ENCODE data around the gene ENPP6.

The ENPP6 gene

DNA sequence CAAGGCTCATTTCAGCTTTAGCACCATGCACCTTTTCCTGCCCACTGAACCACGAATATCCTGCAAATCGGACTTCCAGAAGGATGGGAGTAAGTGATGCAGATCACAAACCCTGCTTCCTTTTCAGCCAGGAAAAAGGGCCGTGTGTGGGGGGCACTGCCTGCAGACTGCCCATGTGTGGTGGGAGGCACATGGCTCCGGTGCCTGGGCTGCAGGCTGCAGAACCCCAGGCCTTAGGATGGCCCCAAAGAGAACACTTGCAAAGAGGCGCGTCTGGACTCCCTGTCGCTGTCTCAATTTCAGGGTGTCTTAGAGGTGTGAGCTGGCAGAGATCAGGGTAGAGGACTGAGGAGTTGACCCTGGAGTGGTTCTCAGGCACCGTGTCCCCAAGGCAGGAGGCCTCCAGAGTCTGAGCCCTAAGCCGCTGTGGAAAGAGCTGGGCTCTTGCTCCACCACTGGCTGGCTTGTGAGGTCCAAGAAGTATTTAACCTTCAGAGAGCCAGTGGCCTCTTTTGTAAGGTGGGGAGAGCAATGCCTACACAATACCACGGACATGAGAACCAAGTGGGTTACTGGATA, 97.0 kb downstream of the ENPP6 start:
- TF ChIP-seq, protein P1, sequence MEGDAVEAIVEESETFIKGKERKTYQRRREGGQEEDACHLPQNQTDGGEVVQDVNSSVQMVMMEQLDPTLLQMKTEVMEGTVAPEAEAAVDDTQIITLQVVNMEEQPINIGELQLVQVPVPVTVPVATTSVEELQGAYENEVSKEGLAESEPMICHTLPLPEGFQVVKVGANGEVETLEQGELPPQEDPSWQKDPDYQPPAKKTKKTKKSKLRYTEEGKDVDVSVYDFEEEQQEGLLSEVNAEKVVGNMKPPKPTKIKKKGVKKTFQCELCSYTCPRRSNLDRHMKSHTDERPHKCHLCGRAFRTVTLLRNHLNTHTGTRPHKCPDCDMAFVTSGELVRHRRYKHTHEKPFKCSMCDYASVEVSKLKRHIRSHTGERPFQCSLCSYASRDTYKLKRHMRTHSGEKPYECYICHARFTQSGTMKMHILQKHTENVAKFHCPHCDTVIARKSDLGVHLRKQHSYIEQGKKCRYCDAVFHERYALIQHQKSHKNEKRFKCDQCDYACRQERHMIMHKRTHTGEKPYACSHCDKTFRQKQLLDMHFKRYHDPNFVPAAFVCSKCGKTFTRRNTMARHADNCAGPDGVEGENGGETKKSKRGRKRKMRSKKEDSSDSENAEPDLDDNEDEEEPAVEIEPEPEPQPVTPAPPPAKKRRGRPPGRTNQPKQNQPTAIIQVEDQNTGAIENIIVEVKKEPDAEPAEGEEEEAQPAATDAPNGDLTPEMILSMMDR (conservative IDR thresholded peaks at IDR 0.05; ENCODE audit: low read depth, low read length): no peak
- no peak overlapping the region for H3K4me3 ChIP-seq (ENCODE audit: low read depth, low read length)
- no peak for DNase-seq (ENCODE audit: low read depth)

DNA sequence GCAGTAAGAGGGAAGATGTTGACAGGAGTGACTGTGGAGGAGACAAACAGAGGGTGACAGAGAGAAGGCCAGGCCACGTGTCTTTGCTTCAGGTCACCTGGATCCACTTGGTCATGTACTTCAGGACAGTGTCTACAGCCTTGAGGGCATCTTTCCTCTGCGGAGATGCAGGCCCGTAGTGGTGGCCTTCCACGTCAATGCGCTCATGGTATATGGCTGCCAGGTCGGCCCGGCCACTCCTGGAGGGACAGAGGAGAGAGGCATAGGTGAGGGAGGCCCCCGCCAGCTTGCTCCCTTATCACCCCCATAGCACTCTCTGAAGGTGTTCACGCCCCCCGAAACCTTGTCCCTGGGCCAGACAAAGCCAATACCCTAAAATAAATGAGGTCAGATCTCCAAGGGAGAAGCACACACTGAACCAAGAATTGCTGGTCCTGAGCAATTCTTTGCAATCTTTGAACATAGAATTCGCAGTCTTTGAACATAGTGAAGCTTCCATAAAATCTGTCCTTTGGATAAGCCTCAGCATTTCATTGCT, 99.9 kb downstream of the ENPP6 start:
- no peak for DNase-seq (ENCODE audit: low read depth)
- H3K4me3 ChIP-seq (ENCODE audit: low read depth, low read length): no peak overlapping the region
- TF ChIP-seq, protein P1 (conservative IDR thresholded peaks at IDR 0.05; ENCODE audit: low read depth, low read length): no peak

DNA sequence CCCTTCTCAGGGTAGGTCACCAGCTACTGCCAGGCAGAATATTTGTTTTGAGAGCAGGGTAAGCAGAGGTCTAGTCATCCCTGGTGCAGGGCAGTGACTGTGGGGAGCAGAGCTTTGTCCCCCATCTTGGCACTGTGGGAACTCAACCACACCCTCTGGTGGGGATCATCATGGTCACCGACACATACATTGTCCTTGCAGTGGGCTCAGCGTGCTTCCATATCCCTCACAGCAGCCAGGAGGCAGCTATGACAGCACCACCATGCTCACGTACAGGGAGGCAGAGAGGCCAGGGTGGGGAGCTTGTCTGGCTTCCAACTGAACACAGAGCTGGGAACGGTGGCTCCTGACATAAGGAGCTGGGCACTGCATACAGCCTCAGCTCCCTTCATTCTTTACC, 102.3 kb downstream of the ENPP6 start:
- TF ChIP-seq, protein P1 (conservative IDR thresholded peaks at IDR 0.05; ENCODE audit: low read depth, low read length): no peak
- DNase-seq (ENCODE audit: low read depth): no peak
- H3K4me3 ChIP-seq (ENCODE audit: low read depth, low read length): no peak overlapping the region

DNA sequence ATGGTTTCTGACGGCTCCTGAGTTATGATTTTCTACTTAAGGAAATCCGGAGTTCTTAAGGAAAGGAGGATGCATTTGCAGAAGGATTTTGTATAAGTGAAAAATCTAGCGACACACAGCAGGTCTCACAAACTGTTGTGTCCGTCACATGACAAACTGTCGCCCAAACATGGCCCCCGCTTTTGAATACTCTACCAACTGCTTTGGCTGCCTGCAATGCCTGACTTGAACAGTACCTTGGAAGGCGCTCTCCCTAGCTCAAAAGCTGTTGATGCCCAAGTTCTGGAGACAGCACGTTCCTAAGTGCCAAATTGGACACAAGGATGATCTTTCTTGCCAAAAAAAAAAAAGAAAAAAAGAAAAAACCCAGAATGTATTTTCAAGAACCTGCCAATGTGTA, 103.2 kb downstream of the ENPP6 start:
- no peak overlapping the region for H3K4me3 ChIP-seq (ENCODE audit: low read depth, low read length)
- TF ChIP-seq, protein P1 (conservative IDR thresholded peaks at IDR 0.05; ENCODE audit: low read depth, low read length): no peak
- no peak for DNase-seq (ENCODE audit: low read depth)

DNA sequence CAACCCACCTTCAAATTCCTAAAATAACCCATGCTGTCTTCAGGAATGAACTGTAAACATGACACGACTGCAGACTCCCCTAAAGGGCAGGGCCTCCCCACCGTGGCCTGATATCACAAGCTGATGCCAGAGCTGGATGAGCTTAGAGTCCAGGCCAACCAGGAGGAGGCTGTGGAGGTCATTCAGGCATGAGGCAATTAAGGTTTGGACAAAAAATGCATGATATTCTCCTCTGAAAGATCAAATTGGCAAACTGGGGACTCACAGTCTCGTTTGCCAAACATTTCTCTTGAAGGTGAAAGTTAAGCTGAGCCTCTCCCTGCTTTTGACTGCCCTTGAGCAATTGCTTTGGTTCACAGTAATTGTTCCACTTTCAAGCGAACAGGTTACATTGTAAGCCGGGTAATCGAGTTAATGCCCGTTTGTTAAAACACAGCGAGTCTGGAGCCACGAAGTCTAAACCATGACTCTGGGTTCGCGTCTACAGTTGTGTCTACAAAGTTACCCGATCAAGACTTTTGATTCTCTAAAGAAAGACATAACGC, 105.6 kb downstream of the ENPP6 start:
- H3K4me3 ChIP-seq (ENCODE audit: low read depth, low read length): no peak overlapping the region
- TF ChIP-seq, protein P1 (conservative IDR thresholded peaks at IDR 0.05; ENCODE audit: low read depth, low read length): no peak
- no peak for DNase-seq (ENCODE audit: low read depth)

DNA sequence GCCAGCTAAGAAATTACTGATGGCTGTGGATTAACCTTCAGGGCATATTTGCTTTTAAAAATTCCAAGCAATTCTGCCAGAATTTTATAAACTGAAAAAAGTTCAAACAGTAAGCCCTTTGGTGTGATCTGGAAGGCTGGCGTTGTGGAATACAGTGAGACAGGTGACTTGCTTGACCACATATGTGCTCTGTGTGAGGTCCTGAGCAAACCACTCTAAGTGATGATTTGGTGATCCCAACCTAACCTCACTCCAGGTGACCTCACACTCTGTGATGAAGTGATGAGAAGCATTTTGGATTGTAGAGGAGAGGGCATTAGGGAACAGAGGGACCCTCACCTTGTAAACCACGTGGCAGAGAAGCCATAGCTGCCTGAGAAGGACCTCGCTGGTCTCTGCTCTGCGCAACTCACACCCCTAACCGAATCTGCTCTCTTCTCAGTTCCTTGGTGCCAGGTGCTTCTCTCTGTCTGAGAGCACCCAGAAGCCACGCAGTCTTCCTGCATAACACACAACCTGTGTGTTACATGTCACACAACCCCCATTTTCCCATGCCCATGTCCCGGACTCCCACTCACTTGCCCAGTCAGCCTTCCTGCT, 106.3 kb downstream of the ENPP6 start:
- no peak overlapping the region for H3K4me3 ChIP-seq (ENCODE audit: low read depth, low read length)
- TF ChIP-seq, protein P1 (conservative IDR thresholded peaks at IDR 0.05; ENCODE audit: low read depth, low read length): no peak
- DNase-seq (ENCODE audit: low read depth): no peak

Data from choroid plexus epithelial cell (primary cell).